HFFc6 (cell line): ENCODE results near the gene SPP1. TPM values are rescaled to one million over a fixed set of nuclear protein-coding genes. Genes with fewer than 3 reads are reported as not detected.
"Not testable (repeated sequence)": the region's sequence is repeated elsewhere in the genome, so short reads cannot be mapped to it uniquely, and the experiment has no call there.

Source experiments
- DNase-seq: peaks from one replicate; pipeline ENCODE4 v3.0.0-alpha.2; 2018
- H3K27ac Mint-ChIP-seq: 2 replicates; pipeline ENCODE4 v1.8.0; 2020; ENCODE audit warnings: mild to moderate bottlenecking, mixed read lengths
- H3K27me3 Mint-ChIP-seq: 2 replicates; pipeline ENCODE4 v1.8.0; 2021; ENCODE audit warnings: mild to moderate bottlenecking, moderate library complexity, mixed read lengths; ENCODE audit not compliant: insufficient read depth
- H3K36me3 Mint-ChIP-seq: 2 replicates; pipeline ENCODE4 v1.8.0; 2021; ENCODE audit warnings: low read depth, mixed read lengths
- H3K4me1 Mint-ChIP-seq: 2 replicates; pipeline ENCODE4 v1.8.0; 2020; ENCODE audit warnings: low read depth, mixed read lengths
- H3K4me3 Mint-ChIP-seq: 2 replicates; pipeline ENCODE4 v1.8.0; 2020; ENCODE audit warnings: mild to moderate bottlenecking, moderate library complexity, mixed read lengths
- H3K9me3 Mint-ChIP-seq: 2 replicates; pipeline ENCODE4 v1.8.0; 2020; ENCODE audit warnings: mild to moderate bottlenecking, mixed read lengths
- CTCF ChIP-seq: fragments of 200-600 bp; sonication (generic); IDR thresholded peaks from 2 replicates; pipeline ENCODE4 v1.5.0; 2021; ENCODE audit warnings: antibody characterized with exemption, mild to moderate bottlenecking
- total RNA-seq, 6 experiments: library from RNA; stranded (reverse); fragmentation: NEBNext Ultra II Directional; extraction: Animal tissue kit (Norgen Biotek cat#: 25700); gene quantifications; 2 replicates in 1 of 6; 3 replicates in 5 of 6; pipeline ENCODE4 v1.2.3, GENCODE V29; 2021

SPP1 gene
- total RNA-seq, 6 experiments from 2014 or later = 5.9 to 10.8 (median 7.1) TPM

- Mint-ChIP-seq H3K9me3 (no peaks in the 10 kb centered on the region), H3K4me3 (no peak overlapping the region), H3K4me1 (no peaks in the 10 kb centered on the region), H3K27me3 (peaks cover 19% of the 10 kb centered on the region), H3K36me3 (no peaks in the 10 kb centered on the region), H3K27ac (no peak overlapping the region)
- no peak for DNase-seq
- TF ChIP-seq CTCF = no peak
Observed at GRCh38 chr4:87939978-87940690, 35.4 kb upstream of the SPP1 start.

DNA sequence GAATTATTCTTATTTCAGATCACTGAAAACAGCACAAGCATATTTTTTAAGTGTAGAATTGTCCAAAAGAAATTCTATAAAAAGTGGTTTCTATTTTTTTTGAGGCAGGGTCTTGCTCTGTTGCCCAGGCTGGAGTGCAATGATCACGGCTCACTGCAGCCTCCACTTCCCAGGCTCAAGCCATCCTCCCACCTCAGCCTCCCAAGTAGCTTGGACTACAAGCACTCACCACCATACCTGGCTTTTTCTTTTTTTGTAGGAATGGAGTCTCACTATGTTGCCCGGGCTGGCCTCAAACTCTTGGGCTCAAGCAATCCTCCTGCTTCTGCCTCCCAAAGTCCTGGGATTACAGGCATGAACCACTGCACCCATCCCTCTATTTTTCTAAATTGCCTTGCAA is 34.7 kb upstream of the SPP1 start:
- H3K27ac Mint-ChIP-seq, H3K36me3 Mint-ChIP-seq, DNase-seq, H3K4me3 Mint-ChIP-seq, H3K4me1 Mint-ChIP-seq, H3K9me3 Mint-ChIP-seq: not testable (repeated sequence)
- peaks cover 18% of the 10 kb centered on the region for H3K27me3 Mint-ChIP-seq

GRCh38 chr4:87941537-87942392 is 33.7 kb upstream of the SPP1 start:
- Mint-ChIP-seq H3K27me3 (peaks cover 16% of the 10 kb centered on the region), H3K9me3 (no peaks in the 10 kb centered on the region), H3K27ac (no peak overlapping the region), H3K4me1 (no peaks in the 10 kb centered on the region), H3K4me3 (no peak overlapping the region), H3K36me3 (no peaks in the 10 kb centered on the region)
- TF ChIP-seq CTCF = no peak
- no peak for DNase-seq

DNA sequence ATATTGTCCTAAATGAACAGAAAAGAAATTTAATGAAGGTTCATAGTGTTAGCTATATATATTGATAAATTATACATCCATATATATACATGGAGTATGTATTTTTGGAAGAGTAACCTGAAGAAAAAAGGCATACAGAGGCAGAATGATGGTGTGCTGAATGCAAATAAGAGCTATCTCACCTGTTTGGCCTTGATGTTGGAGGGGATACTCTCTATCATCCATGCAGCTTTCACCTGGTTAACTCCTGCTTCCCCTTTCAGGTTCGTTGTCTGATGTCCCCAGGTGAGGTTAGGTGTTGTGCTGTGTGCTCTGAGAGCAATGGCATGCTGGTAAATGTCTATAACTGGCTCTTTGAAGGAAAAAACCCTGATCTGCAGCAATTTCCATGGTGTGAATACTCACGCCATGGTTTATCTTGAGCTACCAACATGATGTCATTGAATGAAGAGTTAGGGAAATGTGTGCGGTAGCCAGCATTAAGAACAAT is 31.8 kb upstream of the SPP1 start:
- TF ChIP-seq CTCF = no peak

GRCh38 chr4:87944967-87945366 is 30.5 kb upstream of the SPP1 start:
- Mint-ChIP-seq H3K27me3 (peaks cover 16% of the 10 kb centered on the region), H3K27ac (no peak overlapping the region), H3K4me3 (no peak overlapping the region), H3K4me1 (peaks cover 13% of the 10 kb centered on the region), H3K9me3 (no peaks in the 10 kb centered on the region), H3K36me3 (no peaks in the 10 kb centered on the region)
- no peak for DNase-seq
- no peak for TF ChIP-seq CTCF

More for the DNA sequence above, 31.8 kb upstream of the SPP1 start:
- Mint-ChIP-seq H3K36me3 (no peaks in the 10 kb centered on the region), H3K4me3 (no peak overlapping the region), H3K27me3 (peaks cover 16% of the 10 kb centered on the region), H3K4me1 (peaks cover 6% of the 10 kb centered on the region; the same call in 1 of the 2 replicates), H3K27ac (no peak overlapping the region), H3K9me3 (no peaks in the 10 kb centered on the region)
- DNase-seq = no peak

GRCh38 chr4:87946766-87947165 is 28.7 kb upstream of the SPP1 start:
- TF ChIP-seq CTCF = no peak
- Mint-ChIP-seq H3K27me3 (peaks cover 13% of the 10 kb centered on the region), H3K4me3 (no peak overlapping the region), H3K36me3 (no peaks in the 10 kb centered on the region), H3K9me3 (no peaks in the 10 kb centered on the region), H3K4me1 (peaks cover 20% of the 10 kb centered on the region), H3K27ac (no peak overlapping the region)
- no peak for DNase-seq
